ENCODE measurements around the gene CHST6.
"Not testable (repeated sequence)": the region's sequence is repeated elsewhere in the genome, so short reads cannot be mapped to it uniquely, and the experiment has no call there.

Gene CHST6

GRCh38 chr16:75481475-75481874, 13.8 kb downstream of the CHST6 start:
- no peak for DNase-seq
- in situ Hi-C loops (cut with MboI; ENCODE audit: low pct_unique_long_range_greater_than_20kb, low sequenced_read_pairs), result loop anchor here (25.0 kb wide), 1 partner anchor 281 kb away; no protein-coding TSS in a partner anchor

DNA sequence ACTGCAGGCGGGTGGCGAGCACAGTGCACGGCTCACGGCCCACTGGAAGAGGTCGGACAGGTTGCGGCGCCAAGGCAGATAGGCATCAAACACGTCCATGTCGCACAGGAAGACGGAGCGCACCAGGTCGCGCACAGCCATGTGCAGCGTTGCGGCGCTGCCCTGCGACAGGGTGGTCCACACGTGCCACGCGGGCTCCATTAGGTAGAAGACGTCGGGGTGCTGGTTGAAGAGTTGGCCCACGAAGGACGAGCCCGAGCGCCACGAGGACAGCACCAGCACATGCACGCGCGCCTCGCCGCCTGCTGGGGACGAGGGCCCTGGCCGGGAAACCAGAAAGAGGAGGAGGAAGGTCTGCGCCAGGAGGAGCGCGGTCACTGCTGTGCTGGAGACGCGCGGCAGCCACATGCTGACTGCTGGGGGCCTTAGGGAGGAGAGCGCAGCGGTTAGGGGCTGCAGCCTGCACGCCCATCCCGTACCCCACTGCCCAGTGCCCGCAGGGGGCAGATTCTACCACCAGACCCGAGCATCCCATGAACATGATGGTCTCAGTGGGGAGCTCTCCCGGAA, 15.7 kb downstream of the CHST6 start:
- in situ Hi-C loops (cut with MboI; ENCODE audit: low pct_unique_long_range_greater_than_20kb, low sequenced_read_pairs), result loop anchor here (25.0 kb wide), 1 partner anchor 283 kb away; no protein-coding TSS in a partner anchor
- no peak for DNase-seq

DNA sequence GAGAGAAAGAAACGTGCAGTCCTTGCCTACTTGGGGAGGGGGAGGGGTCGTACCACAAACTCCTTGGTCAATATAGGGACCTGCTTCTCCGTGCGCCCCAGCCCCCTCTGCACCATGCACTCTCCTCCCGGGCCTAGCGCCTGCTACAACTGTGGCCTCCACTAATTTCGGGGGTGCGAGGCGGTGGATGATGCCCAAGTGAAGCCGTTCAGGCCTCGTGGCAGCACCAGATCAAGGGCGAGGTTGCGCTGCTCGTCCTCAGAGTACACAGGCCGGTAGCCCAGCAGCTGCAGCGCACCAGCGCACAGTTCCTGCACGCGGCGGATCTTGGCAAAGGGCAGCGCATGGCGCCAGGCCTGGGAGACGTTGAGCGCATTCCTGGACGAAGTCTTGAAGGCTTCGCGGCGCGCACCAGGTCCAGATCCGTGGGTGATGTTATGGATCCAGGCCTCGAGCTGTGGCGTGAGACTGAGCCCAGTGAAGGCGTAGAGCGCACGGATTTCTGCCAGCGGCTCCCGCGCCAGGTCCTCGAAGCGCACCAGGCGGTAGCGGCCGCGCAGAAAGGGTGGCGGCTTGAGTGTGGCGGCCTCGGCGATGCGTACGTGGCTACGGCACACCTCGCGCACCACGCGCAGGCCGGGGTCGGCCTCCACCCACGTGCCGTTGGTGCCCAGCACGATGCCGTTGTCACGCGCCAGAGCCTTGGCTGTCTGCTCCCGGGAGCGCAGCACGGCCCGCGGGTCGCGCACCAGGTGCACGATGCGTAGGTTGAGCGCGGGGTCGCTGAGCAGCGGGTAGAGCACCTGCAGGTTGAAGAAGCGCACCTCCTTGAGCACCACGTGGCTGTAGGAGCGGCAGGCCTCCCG, 16.5 kb downstream of the CHST6 start:
- in situ Hi-C loops (cut with MboI; ENCODE audit: low pct_unique_long_range_greater_than_20kb, low sequenced_read_pairs), result loop anchor here (25.0 kb wide), 1 partner anchor 284 kb away; no protein-coding TSS in a partner anchor
- no peak for DNase-seq

- no peak for DNase-seq
- in situ Hi-C loops (cut with MboI; ENCODE audit: low pct_unique_long_range_greater_than_20kb, low sequenced_read_pairs), result loop anchor here (25.0 kb wide), 1 partner anchor 284 kb away; no protein-coding TSS in a partner anchor
These were observed 17.4 kb downstream of the CHST6 start for GRCh38 chr16:75477680-75478473.

DNA sequence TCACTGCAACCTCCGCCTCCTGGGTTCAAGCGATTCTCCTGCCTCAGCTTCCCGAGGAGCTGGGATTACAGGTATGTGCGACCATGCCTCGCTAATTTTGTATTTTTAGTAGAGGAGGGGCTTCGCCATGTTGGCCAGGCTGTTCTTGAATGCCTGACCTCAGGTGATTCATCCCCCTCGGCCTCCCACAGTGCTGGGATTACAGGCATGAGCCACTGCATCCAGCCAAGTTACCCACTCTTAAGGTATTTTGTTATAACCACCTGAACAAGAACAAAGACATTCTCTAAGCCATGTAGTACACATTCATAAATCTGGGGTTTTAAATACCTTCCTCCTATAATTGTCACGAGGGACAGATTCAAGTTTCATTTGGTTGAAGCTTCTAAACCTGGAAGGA, 18.4 kb downstream of the CHST6 start:
- in situ Hi-C loops (cut with MboI; ENCODE audit: low pct_unique_long_range_greater_than_20kb, low sequenced_read_pairs), result loop anchor here (25.0 kb wide), 1 partner anchor 285 kb away; no protein-coding TSS in a partner anchor
- DNase-seq, result no peak

DNA sequence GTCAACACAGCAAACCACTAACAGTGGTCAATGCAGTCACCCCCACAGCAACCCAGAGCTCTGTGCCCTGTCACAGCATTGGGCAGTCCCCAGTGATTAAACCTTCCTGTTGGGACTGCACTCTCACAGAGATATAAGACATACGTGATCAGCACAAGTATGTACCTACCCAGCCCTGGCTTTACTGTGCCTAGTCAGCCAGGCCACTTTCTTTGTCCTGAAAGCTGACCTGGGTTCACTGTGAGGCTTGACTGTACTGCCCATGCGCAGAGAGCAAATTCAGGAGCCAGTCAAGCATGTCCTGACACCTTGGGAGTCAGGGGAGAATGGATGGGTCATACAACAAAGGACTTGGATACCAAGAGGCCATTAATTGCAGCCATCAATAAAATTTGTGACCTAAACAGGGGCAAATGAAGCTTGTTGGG, 19.8 kb downstream of the CHST6 start:
- no peak for DNase-seq
- in situ Hi-C loops (cut with MboI; ENCODE audit: low pct_unique_long_range_greater_than_20kb, low sequenced_read_pairs), result loop anchor here (25.0 kb wide), 1 partner anchor 287 kb away; no protein-coding TSS in a partner anchor

DNA sequence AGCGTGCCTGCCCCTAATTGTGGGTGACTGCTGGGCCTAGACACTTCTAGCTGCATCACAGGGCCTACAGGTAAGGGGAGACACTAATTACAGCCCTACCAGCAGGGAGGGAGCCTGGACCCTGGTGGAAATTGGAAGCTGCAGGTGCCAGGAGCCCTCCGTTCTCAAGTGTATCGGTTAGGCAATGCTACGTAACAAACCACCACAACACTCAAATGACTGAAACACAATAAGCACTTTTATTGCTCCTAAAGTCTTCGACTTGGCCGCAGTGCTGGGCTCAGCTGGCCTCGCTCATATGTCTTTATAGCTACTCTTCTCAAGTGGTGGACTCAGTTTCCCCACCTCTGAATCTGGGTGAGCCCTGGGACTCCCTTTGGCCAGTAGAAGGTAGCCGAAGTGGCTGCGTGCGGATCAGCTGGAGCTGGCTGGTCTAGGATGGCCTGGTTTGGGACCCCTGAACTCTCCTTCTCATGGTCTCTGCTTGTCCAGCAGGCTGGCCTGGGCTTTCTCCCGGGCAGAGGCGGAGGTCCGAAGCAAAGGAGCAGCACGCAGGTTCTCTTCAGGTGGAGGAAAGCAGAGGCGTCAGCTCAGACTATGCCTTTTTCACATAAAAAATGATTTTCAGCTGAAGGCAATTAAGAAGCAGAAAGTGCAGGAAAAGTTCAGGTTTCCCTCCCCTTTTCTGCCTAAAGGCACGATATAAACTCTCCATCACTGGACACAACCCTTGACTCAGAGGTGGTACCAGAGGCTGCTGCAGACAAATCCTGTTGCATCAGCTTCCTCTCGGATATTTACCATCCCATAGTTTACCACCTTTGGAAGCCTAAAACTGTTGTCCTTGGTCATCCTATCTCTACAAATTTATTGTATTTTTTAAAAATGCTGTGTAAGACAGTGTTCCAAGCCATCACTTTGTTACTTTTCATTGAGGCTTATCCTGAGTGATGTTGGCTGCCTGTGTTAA, 22.0 kb downstream of the CHST6 start:
- in situ Hi-C loops (cut with MboI; ENCODE audit: low pct_unique_long_range_greater_than_20kb, low sequenced_read_pairs), result no loop called here
- DNase-seq, result no peak

DNA sequence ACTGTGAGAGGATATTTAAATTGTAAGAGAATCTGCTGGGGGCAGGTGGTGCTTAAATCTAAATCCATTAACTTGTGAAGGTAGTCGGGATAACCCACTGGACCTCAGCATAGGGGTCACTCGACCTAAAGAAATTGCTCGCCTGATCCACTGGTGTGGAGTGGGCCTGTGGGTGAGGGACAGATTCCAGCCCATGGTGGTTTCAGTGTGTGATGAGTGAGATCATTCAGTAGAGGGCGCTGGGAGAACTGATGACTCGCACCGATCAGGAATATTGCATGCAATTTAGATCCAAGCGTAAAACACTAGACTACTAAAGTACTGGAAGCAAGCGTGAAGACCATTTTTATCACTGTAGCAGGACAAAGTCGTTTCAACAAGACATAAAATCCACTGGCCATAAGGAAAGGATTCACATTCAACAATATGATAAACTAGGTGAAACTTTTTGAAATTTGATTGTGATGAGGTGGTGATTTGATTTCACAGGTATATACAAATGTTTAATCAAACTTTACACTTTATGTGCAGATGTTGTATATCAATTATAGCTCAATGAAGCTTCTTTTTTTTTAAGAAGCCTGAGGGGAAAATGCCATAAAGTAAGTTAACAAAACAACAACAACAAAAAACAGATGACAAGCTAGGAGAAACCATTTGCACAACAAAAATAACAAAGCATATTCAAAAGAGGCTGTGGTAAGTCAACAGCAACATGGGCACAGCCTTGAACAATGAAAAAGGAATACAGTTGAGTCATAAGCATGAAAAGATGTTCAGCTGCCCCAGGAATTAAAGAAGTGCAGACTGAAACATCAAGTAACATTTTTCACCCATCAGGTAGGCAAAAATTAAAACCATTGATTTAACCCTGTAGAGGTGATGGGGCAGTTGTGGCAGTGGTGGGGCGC, 23.3 kb downstream of the CHST6 start:
- peak; percentile 66 for DNase-seq
- in situ Hi-C loops (cut with MboI; ENCODE audit: low pct_unique_long_range_greater_than_20kb, low sequenced_read_pairs), result no loop called here

GRCh38 chr16:75466760-75467159, 28.5 kb downstream of the CHST6 start:
- in situ Hi-C loops (cut with MboI; ENCODE audit: low pct_unique_long_range_greater_than_20kb, low sequenced_read_pairs), result no loop called here
- DNase-seq, result no peak

GRCh38 chr16:75464122-75464918, 30.9 kb downstream of the CHST6 start, which contains the start of gene TMEM170A:
Gene TMEM170A, minus strand, starts transcription at chr16:75464689. Its CDS starts 89 bp downstream, at chr16:75464600.
- DNase-seq, result peak; percentile 100
- in situ Hi-C loops (cut with MboI; ENCODE audit: low pct_unique_long_range_greater_than_20kb, low sequenced_read_pairs), result no loop called here

DNA sequence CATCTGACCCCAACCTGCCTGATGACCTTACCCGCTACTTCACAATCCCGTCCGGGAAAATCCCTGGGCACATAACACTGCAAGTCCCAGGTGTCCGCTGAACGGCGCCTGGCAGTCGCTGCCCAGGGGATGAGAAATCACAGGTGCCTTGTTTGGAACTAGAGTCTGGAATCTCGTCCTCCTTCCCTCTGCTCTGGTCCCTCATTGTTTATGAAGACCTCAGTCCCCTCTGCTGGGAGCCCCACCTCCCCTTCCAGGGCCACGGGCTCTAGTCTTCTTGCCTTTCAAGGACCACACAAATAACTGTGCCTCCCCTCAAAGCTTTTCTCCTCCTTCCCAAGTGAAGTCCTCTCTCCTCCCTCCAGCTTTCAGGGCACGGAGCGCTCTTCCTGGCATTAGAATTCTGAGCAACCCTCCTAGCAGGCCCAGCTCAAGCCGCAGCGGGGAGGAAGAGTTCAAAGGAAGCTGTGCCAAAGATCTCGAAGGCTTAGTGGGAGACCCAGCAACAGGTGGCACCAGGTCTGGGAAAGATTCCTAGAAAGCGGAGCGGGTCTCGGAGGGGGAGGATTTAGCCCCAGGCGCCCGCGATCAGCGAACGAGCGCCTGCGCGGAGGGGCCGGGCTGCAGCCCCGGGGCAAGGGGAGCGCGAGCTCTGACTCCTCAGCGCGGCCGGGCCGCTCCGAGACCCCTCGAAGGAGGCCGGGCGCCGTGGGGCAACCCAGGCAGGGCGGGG, 31.7 kb downstream of the CHST6 start:
- DNase-seq; in situ Hi-C loops (cut with MboI; ENCODE audit: low pct_unique_long_range_greater_than_20kb, low sequenced_read_pairs): not testable (repeated sequence)

DNA sequence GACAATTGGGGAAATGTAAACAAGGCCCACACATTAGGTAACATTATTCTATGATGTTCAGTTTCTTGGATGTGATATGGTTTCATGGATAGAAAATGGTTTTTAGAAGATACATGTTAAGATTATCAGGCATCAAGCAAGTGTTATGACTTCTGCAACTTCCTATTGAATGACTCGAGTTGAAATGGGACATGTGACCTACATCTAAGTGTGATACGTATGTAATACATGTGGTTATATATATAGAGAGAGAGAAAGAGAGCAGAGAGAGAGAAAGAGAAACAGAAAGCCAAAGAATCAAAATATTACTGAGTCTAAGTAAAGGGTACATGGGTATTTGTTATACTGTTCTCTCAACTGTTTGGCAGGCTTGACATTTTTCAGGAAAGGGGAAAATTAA, 32.4 kb downstream of the CHST6 start:
- no peak for DNase-seq
- in situ Hi-C loops (cut with MboI; ENCODE audit: low pct_unique_long_range_greater_than_20kb, low sequenced_read_pairs), result no loop called here

DNA sequence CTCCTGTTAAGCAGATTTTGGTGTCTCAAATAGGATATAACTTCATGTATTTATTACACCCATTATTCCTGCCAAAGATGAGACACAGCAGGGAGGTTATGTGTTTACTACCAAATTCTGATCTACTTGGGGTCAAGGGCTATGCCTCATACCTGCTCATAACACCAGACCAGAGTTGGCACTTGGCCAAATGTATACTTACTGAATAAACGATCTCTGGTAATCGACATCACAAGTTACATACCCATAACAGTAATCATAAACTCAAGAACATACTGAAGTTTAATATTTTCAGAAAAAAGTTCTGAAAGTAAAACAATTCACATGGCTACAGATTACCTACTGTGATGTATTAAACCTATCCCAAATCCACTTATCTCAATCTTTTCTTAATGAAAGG, 33.7 kb downstream of the CHST6 start:
- no peak for DNase-seq
- in situ Hi-C loops (cut with MboI; ENCODE audit: low pct_unique_long_range_greater_than_20kb, low sequenced_read_pairs), result no loop called here

DNA sequence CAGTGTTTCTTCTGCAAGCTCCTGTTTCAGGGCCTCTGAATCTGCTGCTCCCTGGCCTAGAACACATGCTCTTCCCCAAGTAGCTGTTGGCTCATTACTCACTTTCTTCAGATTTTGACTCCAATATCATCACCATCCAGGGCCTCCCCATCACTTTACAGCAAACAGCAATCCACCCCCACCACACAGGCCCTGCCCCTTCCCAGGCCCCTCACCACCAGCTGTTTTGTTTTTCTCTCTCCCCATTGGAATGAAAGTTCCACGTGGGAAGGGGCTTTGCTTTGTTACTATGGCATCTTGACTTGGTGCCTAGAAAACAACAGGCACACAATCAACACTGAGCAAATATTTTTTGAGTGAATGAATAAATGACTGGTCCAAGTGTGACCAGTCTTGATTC, 34.8 kb downstream of the CHST6 start:
- in situ Hi-C loops (cut with MboI; ENCODE audit: low pct_unique_long_range_greater_than_20kb, low sequenced_read_pairs), result no loop called here
- DNase-seq, result no peak

GRCh38 chr16:75459691-75460090, 35.5 kb downstream of the CHST6 start:
- DNase-seq, result no peak
- in situ Hi-C loops (cut with MboI; ENCODE audit: low pct_unique_long_range_greater_than_20kb, low sequenced_read_pairs), result no loop called here

- in situ Hi-C loops (cut with MboI; ENCODE audit: low pct_unique_long_range_greater_than_20kb, low sequenced_read_pairs), result no loop called here
- no peak for DNase-seq
These were observed 36.8 kb downstream of the CHST6 start for GRCh38 chr16:75458439-75458838.

All from KBM-7 (cell line).